Suprapubic skin (tissue), 3 donors: ENCODE measurements around the gene MRPL54.

Experiments
- CTCF ChIP-seq, 2 donors: fragments of 200-600 bp in 1 of 2; fragments of 450-650 bp in 1 of 2; sonication (generic) in 1 of 2; IDR thresholded peaks; one replicate each; pipeline ENCODE4 v1.5.1; 2016 to 2019; ENCODE audit warnings: antibody characterized with exemption in 2 of 2, mild to moderate bottlenecking in 1 of 2, moderate library complexity in 1 of 2
- EP300 ChIP-seq: sonication (generic); formaldehyde crosslinking; IDR thresholded peaks from one replicate; pipeline ENCODE4 v1.6.1; 2017; ENCODE audit warnings: antibody characterized with exemption
- POLR2A ChIP-seq, 2 donors: fragments of 450-650 bp; IDR thresholded peaks; one replicate each; pipeline ENCODE4 v1.6.1; 2017; ENCODE audit warnings: antibody characterized with exemption in 2 of 2, mild to moderate bottlenecking in 2 of 2, moderate library complexity in 2 of 2

- TF ChIP-seq CTCF (IDR thresholded peaks at IDR 0.05) (no peak), EP300 (no peak), POLR2A (IDR thresholded peaks at IDR 0.05) (no peak)
These were observed 46.3 kb upstream of the MRPL54 start for GRCh38 chr19:3716147-3716668.
